Jurkat, Clone E6-1 (cell line): ENCODE results near the gene CD53.
"Not testable (repeated sequence)": the region's sequence is repeated elsewhere in the genome, so short reads cannot be mapped to it uniquely, and the experiment has no call there.

ENCODE experiments used
- DNase-seq: peaks from one replicate; pipeline ENCODE4 v3.0.0-alpha.2; 2011; ENCODE audit warnings: low read depth, low spot score
- H3K4me3 ChIP-seq: 2 replicates; pipeline ENCODE4 v1.5.1; 2011; ENCODE audit warnings: mild to moderate bottlenecking, low read length, control low read depth, moderate library complexity

Gene CD53

DNA sequence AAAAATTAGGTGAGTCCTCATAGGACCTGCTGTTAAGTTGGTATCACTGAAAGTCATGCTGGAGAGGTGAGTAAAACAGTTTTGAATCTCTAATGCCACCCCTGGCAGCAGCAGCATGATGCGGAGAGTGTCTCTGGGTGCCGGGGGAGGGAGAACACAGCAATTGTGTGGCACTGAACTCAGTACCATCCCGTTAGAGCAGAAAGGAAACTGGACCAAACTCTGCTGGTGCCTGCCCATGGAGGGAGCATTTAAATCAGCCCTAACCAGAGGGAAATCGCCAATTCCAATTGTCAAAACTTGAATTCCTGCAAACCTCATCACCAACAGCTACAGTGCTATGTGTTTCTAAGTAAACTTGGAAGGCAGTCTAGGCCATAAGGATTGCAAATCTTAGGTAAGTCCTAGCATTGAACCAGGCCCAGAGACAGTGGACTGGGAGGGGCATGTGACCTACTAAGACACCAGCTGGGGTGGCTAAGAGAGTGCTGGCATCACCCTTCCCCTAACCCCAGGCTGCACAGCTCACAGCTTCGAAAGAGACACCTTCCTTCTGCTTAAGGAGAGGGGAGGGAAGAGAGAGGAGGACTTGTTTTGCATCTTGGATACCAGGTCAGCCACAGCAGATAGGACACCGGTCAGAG is 30.0 kb downstream of the CD53 start:
- H3K4me3 ChIP-seq, result no peak overlapping the region
- DNase-seq, result no peak

- no peak for DNase-seq
- no peak overlapping the region for H3K4me3 ChIP-seq
These were observed 31.0 kb downstream of the CD53 start for GRCh38 chr1:110903853-110904500.

DNA sequence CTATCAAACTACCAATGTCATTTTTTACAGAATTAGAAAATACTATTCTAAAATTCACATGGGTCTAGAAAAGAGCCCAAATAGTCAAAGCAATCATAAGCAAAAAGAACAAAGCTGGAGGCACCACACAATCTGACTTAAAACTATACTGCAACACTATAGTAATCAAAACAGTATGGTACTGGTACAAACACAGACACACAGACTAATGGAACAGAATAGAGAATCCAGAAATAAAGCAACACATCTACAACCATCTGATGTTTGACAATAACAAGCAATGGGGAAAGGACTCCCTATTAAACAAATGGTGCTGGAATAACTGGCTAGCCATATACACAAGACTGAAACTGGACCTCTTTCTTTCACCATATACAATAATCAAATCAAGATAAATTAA is 39.8 kb downstream of the CD53 start:
- DNase-seq, result no peak
- no peak overlapping the region for H3K4me3 ChIP-seq

GRCh38 chr1:110914676-110915075 is 41.7 kb downstream of the CD53 start:
- DNase-seq, result no peak
- H3K4me3 ChIP-seq, result no peak overlapping the region

DNA sequence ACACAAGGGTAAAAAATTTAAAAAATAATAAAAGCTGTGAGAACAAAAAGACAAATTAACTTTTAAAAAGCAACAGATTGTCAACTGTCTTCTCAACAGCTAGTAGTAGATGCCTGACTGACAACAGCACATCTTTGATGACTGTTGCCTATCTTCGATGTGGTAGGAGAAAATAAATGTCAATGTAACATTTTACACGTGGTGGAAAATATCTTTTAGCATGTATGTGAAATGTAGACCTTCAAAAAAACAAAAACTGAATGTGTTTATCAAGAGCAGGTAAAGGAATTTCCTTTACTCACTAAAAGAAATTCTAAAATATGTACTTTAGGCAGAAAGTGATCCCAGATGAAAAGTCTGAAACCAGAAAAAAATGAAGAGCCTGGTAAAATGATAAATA is 42.9 kb downstream of the CD53 start:
- no peak overlapping the region for H3K4me3 ChIP-seq
- DNase-seq, result no peak

DNA sequence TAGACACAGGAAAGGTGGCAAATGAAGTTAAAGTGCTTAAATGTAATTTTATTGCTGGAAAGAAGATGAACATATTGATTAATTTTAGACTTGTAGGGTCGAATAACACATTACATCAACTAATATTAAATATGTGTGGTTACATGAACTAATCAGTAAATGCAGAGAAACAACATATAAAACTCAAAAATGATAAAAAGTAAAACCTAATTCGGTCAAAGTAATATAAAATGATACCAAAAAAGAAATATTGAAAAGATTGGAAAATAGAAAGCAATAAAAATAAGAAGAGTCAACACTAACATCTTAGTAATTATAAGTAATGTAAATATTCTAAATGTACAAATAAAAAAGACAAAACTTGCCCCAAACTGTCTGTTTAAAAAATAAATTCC is 43.3 kb downstream of the CD53 start:
- no peak for DNase-seq
- H3K4me3 ChIP-seq, result no peak overlapping the region

DNA sequence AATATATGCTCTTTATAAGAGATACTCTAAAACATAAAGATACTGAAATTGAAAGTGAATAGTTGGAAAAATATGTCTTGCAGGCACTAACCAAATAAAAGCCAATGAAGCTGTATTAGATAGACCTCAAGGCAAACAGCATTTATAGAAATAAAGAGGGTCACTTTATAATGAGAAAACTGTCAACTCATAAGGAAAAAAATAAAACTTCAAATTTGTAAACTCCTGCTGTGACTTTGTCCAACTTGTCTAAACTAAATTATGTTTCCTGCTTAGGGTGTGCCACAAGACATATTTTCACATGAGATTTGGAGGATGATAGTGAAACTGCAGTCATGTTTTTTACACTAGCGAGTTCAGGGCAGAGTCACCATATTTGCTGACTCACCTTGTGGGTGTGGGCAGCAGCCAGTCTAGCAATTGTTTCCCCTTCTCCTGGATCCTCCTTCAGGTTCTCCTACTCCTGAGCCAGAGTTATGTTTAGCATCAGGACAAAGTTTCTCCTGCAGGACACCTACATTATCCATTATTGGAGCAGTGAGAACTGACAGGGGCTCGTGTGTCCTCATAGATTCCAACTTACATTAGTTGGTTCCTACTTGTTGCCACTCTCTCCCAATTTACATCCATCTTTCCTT is 43.8 kb downstream of the CD53 start:
- no peak overlapping the region; the same call in 1 of the 2 replicates for H3K4me3 ChIP-seq
- peak; percentile 55 for DNase-seq

- no peak overlapping the region for H3K4me3 ChIP-seq
- no peak for DNase-seq
These were observed 45.1 kb downstream of the CD53 start for GRCh38 chr1:110918016-110918415.

DNA sequence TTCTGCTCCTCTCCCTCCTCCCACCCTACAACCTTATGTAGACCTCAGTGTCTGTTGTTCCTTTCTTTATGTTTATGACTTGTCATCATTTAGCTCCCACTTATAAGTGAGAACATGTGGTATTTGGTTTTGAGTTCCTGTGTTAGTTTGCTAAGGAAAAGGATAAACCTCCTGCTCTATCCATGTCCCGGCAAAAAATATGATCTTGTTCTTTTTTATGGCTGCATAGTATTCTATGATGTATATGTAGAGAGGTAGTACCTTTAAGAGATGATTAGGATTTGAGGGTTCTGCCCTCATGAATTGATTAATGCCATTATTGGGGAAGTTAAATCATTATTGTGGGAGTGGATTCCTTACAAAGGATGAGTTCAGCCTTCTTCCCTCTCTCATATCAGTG is 49.0 kb downstream of the CD53 start:
- no peak overlapping the region for H3K4me3 ChIP-seq
- no peak for DNase-seq

DNA sequence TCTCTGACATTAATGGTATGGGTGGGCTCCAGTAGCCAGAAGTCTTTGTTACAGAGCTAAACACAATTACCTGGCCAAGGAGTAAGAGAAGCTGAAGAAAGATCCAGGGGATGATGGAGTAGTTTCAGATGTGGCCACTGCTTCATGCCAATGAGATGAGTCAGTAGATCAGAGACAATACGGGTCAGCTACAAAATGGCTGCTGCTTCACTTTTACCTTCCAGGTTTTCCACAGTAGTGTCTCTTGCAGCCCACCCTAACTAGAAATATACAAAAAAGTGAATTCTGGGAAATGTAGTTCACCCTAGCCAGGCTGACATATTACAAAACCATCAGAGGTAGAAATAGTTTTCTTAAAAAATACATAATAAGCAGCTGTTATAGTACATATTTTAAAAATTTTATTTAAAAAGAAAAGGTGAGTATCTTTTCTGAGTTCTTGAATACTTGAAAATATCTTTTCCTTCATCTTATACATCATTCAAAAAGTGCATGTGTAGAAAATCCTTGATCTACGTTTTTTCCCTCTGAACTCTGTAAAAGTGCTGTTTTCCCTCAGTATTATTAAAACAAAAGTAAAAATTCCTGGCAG is 54.6 kb downstream of the CD53 start:
- no peak for DNase-seq
- no peak overlapping the region for H3K4me3 ChIP-seq

GRCh38 chr1:110928191-110928590 is 55.2 kb downstream of the CD53 start:
- no peak overlapping the region for H3K4me3 ChIP-seq

GRCh38 chr1:110928904-110929303 is 56.0 kb downstream of the CD53 start:
- DNase-seq, result no peak
- no peak overlapping the region for H3K4me3 ChIP-seq

More at GRCh38 chr1:110928191-110928590, 55.2 kb downstream of the CD53 start:
- DNase-seq, result no peak

- not testable (repeated sequence) for H3K4me3 ChIP-seq, DNase-seq
These were observed 58.1 kb downstream of the CD53 start for GRCh38 chr1:110931097-110931496.

- no peak overlapping the region for H3K4me3 ChIP-seq
- DNase-seq, result no peak
These were observed 63.6 kb downstream of the CD53 start for GRCh38 chr1:110936567-110936966.

DNA sequence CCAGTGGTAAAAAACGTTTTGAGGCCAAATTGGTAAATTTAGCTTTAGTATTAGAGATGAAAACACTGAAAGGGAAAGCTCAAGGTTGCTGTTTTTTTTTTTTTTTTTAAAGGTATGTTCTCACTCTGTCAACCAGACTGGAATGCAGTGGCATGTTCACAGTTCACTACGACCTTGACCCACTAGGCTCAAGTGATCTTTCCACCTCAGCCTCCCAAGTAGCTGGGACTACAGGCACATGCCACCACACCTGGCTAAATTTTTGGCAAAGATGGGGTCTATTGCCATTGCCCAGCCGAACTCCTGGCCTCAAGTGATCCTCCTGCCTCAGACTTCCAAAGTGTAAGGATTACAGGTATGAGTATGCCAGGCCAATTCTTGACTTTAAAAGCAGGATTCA is 71.9 kb downstream of the CD53 start:
- H3K4me3 ChIP-seq, result no peak overlapping the region
- DNase-seq, result no peak

DNA sequence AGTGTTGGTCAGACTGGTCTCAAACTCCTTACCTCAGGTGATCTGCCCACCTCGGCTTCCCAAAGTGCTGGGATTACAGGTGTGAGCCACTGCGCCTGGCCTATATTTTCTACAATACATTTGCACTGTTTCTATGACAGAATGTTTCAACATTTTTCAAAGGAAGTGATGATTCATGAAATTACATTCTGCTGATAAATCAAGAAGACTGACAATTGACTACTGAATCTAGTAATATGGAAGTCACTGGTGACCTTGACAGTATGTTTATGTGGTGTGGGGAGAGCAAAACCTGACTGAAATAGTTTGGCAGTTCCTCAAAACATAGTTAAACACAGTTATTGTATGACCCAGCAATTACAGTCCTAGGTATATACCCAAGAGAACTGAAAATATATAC is 72.7 kb downstream of the CD53 start:
- H3K4me3 ChIP-seq, result no peak overlapping the region
- DNase-seq, result no peak

DNA sequence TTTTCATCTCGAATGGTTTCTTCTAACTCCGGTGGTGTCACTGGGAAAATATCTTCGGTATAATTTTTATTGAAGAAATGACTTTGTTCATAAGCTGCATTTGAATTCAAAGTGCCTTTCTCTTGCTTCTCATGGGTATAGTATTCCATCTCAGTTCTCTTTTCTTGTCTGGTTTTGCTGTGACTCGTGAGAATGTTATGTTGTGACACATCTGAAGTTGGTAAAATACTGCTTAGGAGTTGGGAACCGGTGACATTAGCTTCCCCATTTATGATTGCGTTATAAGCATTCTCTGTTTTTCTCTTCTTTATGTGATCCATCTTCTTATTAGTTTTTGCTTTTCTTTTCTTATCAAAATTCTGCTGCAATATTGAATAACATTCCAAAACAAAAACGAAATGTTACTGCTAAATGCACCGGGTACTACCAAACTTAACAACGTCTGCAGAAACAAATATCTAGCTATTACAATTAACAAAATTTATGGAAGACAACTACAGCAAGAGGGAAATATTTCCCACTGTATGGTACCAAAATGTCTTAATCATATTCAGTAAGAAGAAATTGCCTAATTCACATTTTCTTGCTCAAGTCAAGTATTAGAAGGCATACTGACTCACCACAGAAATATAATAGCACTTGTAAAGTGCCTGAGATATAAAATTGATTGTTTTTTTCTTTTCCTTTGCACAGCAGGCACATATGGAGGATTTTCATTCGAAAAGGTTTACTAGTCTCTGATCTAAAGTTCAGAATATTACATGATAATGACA is 75.3 kb downstream of the CD53 start:
- H3K4me3 ChIP-seq, result no peak overlapping the region
- DNase-seq, result no peak
